Retina (tissue), 1 donor: Measurements from ENCODE around the gene ANKRD50.

ENCODE experiments used
- DNase-seq: peaks from one replicate; pipeline ENCODE4 v3.0.0-alpha.2; 2016

The ANKRD50 gene

DNA sequence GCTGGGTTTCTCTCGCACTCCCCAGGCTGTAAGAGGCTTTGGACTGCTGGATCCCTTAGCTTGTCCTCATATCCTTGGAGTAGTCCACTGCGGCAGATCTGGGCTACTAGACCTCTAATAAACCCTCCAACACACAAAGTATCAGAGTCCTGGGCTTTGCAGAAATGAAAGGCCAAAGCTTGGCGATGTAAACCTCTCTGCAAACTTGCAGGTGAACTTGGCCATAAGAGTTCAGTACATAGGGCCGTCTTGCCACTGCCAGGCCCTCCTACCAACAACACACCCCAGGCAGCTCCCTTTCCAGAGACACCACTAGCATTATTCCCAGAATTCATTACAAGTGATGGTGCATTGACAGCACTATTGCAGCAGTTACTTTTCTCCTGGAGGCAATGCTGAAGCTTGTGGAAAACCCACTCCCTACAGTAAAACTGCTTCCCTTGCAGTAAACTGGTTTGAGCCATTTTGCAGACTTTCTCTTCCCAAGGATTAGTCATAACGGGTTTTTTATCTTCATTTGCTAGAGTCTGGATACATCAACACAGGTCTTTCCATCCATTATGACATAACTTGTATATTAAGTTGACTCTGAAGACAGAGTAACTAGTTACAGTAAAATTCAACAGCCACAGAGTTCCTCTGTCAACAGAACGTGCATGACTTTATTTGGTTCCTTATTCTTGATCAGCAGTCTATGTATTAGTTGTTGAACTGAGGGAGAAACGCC, 2.4 kb downstream of the ANKRD50 start:
- peak; percentile 12 for DNase-seq

DNA sequence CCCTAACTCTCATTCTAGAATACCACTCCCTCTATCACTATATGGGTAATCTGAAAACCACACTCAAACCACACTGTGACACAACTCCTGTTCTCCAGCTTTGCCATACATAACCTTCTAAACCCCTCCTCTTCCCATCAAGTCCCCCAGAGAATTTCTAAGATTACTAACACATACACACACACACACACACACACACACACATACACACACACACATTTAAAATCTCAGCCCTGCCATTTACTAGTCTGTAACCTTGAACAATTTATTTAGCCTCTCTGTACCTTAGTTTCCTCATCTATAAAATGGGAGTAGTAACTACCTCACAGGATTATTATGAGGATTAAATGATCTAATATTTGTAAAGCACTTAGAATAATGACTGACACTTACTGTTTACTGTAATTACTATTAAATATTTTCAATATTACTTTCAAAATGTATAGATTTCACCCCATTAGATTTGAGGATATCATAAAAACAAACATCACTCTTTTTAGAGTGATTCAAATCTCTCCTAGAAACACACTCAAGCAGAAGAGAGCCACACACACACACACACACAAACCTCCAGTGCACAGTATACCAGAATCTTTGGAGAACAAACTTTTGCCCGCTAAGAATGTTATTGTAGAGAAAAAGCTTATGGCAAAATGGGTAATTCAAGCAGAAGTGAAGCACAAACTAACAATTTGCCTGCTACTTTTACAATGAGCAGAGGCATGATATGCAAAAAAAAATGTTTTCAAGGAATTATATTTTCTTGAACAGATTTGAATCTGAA, 3.8 kb downstream of the ANKRD50 start:
- DNase-seq: no peak

DNA sequence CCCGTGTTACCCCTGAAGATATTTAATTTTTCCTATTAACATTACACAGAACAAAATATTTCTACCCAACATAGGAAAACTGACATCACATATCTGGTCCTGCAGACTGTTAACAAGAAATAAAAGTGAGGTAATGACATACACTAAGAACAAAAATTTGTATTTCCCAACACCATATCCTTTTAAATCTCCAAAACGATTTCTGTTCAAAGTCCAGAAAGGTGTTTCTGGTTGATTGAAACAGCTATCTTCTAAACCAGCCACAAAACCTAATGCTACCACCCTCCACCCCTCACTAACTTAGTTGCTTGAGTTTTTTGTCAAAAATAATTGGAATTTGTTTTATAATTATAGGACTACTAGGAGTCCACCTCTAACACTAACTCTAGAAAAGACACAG, 7.1 kb downstream of the ANKRD50 start:
- DNase-seq: no peak

DNA sequence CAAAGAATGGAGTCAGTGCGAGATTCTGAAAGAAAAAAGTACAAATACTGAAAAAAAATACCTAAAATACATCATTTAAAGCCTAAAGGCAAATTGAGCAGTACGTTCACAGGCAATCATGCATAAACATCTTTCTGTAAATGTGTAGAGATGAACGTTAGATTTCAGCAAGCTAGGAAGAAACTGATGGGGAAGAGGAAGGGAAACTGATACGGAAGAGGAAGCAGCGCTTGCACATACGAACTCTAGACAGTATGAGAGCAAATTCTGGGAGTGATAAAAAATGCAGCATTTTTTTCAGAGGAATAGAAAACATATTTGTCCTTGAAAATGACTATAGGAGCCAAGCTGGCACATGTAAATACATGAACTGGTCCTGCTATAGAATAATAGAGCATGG, 9.4 kb downstream of the ANKRD50 start:
- no peak for DNase-seq

DNA sequence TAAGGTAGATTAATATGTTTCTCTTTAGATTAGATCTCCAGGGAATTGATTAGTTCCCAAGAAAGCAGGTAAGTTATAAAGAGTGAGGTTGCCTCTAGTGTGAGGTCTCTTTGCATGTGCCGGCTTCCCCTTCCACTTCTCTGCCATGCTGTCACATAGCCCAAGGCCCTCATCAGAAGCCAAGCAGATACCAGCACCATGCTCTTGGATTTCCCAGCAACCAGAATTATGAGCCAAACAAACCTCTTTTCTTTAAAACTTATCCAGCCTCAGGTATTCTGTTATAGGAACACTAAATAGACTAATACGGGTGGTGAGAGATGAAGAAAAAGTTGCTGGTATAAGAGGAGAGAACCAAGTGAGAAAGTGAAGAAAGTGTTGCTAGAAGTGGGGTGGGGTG, 15.1 kb downstream of the ANKRD50 start:
- no peak for DNase-seq

DNA sequence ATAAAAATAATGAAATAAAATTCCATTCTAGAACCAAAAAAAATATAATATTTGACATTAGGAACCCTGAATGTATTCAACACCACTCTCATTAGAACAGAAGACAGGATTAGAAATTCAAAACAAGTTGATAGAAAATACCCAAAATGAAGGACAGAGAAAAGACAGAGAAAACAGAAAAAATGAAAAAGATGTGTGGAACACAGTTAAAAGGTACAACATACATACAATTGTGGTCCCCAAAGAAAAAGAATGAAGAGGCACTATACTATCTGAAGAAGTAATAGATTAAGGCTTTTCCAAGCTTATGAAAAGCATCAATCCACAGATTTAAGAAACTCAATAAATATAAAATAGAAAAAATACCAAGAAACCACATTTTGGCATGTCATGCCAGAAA, 16.4 kb downstream of the ANKRD50 start:
- DNase-seq: no peak

DNA sequence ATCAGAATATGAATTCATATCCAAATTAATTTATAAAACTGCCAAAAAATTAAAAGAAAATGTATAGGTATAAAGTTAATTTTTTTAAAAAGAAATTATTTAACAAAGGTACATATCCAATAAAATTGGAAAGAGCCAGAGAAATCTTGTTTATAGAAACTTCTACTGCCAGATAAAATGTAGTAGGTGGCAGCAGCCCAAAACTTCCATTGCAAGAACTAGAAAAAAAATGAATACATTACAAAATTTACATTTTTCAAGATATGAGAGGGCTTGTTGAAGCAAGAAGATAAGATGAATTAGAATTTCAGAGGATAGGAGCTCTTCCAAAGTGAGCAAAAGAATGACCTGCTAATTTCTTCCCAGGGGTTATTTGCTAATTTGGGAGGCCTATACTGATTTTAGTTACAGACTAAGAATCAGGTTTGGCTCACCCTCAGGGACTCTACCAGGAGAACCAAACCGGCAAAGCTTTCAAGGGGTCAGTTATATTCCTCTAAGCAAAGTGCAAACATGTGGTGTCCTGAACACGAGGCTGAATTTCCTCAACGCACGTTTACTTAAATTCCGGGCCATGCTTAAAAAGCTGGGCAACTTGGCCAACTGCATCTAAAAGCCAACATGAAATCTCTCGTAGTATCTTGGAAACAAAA, 17.5 kb downstream of the ANKRD50 start:
- no peak for DNase-seq

DNA sequence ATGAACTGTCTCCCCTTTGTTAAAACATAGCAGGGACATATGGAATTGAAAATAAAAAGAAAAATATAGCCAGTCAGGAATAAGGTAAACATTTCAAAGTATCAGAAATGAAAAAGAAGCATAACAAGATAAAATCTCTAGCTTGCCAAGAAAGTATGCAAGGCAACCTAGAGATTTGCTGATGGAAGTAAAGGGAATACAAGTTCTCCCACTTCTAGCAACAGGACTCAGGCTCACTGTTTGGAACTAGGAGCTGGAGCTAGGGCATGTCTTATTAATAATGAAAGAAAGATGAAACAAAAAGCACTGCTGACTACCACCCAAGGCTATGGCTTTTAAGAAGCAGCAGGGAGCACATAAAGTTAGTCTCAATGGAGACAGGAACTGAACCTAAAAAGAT, 18.2 kb downstream of the ANKRD50 start:
- DNase-seq: peak; percentile 6

DNA sequence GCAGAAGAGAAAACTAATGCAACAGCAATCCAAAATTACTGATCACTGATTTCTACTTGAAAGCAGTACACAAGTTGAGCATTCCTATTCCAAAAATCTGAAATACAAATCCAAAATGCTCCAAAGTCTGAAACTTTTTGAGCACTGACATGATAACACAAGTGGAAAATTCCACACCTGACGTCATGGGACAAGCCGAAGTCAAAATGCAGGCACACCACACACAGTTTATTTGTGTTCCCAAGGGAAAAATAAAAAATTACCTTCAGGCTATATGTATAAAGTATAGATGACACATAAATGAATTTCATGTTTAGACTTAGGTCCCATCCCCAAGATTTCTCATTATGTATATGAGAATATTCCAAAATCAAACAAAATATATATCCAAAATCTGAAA, 20.7 kb downstream of the ANKRD50 start:
- DNase-seq: no peak

DNA sequence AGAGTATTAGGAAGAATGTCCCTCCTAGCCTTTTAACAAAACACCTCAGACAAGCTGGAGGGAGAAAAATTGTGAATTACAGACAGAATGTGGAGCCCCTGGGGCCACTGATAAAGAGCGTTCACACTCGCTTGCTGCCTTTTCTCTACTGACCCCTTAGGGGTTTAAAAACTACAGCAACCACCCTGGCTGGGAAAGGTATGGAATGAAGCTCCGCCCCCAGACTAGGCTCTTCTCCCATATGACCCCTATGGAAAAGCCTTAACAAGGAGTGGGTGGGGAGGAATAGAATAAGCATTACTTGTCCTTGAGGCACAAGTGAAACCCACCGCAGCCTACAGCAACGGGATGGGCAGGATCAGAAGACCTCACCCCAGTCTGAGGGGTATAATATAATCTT, 26.3 kb downstream of the ANKRD50 start:
- no peak for DNase-seq

DNA sequence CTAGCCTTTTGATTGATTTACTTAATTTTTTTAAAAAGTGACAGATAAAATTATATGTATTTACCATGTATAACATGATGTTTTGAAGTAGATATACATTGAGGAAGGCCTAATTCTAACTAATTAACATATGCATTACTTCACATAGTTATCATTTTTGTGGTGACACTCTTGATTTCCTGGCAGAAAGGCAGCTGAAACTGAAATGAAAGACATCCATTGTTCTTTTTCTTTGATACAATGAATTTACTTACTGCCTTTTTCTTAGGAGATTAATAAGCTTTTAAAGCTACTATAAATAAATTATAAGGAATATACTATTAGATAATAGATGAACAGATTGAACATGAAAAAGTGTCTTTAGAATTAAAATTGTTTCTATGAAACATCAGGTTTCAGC, 26.7 kb downstream of the ANKRD50 start:
- no peak for DNase-seq

DNA sequence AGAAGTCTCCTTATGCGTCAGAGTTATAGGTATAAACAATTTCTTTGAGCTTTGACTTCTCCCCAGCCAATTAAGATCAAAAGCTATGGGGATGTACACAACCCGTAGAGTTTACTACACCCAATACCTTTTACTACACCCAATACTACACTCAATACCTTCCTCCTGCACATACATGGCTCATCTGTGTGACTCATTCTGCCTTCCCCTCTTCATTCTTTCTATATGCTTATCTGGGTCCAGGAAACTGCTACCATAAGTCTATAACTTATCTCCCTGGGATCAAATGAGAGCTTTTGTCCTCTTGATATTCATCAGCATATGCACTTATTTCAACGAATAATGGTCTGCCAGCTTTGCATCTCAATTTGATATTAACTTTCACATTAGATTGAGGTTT, 28.2 kb downstream of the ANKRD50 start:
- DNase-seq: no peak

DNA sequence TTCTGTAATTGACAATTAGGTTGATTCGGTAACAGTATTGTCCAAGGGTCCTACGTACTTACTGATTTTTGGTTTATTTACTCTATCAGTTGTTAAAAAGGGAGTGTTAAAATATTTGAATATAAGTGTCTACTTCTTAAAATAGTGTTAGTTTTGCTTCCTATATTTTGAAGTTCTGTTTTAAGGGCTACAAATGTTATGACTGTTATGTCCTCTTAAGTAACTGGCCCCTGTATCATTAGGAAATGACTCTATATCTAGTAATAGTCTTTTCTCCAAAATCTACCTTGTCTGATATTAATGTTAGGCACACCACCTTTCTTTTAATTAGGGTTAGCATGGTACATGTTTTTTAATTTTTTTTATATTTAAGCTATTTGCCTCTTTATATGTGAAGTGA, 30.1 kb downstream of the ANKRD50 start:
- no peak for DNase-seq

DNA sequence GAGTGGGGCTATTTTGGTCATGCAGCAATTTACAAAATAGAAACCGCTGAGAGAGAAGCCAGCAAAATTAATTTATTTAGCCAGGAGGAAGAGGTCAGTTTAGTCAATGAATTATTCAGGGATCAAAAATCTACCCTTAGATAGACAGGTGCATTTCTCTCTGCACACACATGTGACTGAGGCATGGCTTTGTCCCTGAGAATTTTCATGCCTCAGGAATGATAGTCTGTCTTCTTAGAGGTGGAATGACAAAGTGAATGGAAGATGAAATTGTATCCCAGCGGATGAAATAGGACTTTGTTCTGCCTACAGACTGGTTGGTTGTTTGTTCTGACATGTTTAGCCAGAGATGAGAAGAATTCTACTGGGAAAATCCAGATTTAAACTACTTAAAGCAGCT, 46.0 kb downstream of the ANKRD50 start:
- no peak for DNase-seq

DNA sequence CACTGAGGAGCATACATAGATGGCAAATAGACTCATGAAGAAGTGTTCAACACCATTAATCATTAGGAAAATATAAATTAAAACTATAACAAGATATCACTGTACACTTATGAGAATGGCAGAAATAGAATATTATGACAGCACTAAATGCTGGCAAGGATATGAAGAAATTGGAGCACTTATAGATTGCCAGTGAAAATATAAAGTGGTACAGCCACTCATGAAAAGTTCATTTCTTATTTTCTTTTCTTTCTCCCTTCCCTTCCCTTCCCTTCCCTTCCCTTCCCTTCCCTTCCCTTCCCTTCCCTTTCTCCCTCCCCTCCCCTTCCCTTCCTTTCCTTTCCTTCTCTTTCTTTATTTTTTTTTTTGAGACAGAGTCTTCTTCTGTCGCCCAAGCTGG, 53.7 kb downstream of the ANKRD50 start:
- DNase-seq: no peak

DNA sequence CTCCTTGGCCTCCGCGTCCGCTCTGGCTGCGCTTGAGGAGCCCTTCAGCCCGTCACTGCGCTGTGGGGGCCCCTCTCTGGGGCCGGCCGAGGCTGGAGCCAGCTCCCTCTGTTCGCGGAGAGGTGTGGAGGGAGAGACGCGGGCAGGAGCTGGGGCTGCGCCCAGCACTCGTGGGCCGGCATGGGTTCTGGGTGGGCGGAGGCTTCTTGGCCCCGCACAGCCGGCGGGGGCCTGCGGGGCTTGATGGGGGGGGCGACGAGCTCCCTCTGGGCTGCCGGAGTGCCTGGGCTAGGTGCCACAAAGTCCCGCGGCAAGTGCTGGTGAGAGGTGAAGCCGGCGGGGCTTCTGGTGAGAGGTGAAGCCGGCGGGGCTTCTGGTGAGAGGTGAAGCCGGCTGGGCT, 61.9 kb downstream of the ANKRD50 start:
- DNase-seq: no peak

DNA sequence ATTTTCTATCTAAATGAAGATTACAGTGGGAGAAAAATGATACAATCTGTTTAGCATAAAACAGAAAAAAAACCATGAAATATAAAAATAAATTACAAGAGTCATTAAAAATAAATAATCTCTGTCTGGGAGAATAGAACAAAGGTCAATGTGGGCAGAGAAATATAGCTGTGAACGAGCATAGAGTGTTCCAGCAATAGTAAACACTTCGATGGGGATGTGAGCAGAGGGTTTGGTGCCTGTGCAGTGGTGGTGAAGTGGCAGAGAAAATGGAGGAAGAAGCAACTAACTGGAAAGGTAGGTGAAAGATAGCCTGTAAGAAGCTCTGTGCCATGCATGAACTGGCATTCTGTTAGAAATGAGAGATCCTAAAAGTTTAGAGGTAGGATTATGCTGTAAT, 64.9 kb downstream of the ANKRD50 start:
- no peak for DNase-seq

DNA sequence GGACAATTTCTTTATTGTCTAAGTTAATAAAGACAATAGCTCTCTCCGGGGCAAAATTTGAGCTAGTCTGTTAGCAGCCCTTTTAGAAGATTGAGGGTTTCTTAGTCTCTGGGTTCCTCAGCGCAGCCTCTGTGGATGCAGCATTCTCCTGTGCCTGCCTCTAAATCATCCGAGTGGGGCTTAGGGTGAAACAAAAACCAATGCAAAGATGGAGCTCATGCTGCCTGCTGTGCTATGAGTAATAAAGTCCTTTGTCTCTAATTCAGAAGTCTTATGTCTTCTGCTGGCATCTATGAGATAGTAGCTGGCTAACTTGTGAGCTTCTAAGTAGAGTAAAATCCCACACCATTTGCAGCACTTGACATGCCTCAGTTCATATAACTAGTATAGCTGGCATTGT, 67.9 kb downstream of the ANKRD50 start:
- DNase-seq: no peak

DNA sequence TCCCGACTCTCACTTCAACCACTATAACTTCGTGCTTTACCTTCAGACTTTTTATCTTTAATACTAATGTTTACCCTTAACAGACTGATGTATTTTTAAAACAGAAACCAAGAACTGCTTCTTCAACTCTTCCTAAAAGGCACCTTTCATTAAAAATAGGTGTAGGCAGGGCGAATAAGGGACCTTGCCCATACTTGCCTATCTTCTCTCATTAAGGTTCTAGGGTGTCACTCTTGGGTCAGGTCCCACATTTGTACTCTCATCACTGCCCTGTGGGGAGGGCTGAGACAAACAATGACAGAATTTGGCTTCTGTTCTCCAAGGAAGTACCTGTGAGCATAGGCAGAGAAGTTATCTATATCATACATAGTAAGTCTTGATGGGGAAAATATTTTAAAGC, 69.7 kb downstream of the ANKRD50 start:
- DNase-seq: no peak

DNA sequence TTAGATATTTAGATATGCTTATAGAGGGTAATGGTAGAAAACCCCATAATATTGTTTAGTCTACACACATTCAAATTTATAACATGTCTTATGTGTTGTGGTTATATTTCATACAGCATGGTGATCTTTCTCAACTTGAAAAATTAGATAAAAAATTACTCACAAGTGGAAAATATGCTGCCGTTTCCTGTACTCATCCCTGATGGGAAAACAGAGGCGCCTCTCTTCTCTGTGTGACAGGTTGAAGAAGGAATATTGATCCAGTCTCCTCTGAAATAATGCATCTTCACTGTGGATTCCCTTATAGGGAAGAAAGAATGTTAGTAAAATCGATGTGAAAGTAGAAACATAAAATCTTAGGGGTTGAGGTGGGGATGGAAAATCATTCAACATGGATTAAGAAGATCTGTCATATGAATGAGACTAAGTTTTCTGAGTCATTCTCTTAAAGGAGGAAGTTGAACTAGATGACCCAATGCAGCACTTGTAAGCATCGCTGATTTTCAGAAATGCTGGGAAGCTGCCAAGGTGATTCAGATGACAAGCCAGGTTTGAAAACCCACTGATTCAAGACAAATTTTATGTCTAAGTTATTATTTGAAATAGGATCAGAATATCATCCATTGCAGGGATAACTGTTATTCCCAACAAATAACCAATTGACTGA, 70.7 kb downstream of the ANKRD50 start:
- DNase-seq: no peak

DNA sequence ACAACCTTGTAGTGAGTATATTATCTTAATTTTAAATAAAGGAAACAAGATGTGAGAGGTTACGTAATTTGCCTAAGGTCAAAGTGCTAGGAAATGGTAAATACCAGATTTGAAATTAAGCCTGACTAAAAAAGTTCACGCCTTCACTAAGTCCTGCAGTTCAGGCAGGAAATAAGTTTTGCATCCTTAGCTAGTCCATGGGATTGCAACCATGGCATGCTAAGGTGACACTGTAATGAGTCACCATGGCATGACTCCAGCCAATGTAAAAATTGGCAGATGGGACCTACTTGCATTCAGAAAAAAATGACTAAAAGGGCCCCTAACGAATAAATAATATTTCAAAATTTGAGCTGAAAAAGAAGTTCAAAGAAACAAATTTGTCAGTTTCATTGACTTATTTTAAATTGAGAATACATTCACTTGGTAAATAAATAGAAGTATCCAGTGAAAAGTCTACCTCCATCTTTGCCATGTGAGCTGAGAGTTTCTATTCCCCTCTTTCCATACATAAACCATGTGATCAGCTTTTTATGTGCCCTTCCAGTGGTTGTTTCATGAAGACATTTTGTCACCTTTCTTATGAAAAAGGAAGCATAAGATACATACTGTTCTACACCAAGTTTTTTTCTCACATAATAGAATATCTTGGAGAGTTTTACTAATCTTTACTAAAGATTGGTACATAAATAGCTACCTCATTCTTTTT, 72.4 kb downstream of the ANKRD50 start:
- no peak for DNase-seq

DNA sequence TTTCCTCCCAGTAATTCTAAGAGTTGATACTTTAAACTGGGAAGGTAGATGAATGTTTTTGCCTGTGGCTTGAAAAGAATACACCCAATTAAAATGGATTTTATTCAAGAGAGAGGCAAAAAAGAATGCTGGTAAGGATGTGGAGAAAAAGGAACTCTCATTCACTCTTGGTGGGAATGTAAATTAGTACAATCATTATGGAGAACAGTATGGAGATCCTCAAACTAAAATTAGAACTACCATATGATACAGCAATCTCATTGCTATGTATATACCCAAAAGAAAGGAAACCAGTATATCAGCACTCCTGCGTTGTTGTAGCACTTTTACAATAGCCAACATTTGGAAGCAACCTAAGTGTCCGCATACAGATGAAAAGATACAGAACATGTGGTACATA, 75.2 kb downstream of the ANKRD50 start:
- DNase-seq: no peak

DNA sequence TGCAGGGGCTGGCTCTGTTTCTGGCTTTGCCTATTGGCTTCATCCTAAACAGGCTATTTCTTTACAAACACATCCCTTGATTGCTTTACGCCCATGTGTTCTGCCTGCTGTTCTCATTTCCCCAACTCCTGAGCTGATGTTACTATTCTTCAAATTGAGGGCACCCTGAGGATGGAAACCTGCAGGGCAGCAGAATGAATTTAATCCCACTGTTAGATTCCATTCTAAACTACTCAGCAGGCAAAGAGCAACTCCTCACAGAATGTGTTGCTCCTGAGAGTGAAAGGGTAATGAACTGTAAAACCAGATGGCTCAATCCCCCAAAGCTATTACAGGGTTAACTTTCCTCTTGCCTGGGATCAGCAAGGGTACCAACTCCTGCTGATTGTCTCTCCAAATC, 75.7 kb downstream of the ANKRD50 start:
- DNase-seq: peak; percentile 34
